Frontal cortex (tissue), 4 donors: ENCODE data around the gene MKKS. TPM values are rescaled to one million over a fixed set of nuclear protein-coding genes. Genes with fewer than 3 reads are reported as not detected.

Experiments used
- DNase-seq, 2 donors: peaks; one replicate each; pipeline ENCODE4 v3.0.0; 2012; ENCODE audit warnings: low spot score in 2 of 2
- FAIRE-seq: peaks from 2 replicates; lab custom pipeline; 2012; peaks lifted over from hg19 to GRCh38; lab: Jason Lieb, UNC
- total RNA-seq: library from RNA; depleted of rRNA; stranded (reverse); fragments of >200 nt; gene quantifications from one replicate; pipeline ENCODE4 v1.2.3, GENCODE V29; 2014
- donor health status: control.
- donor health status: control.
- donor health status: control.

The MKKS gene
- 12.6 TPM for total RNA-seq

- FAIRE-seq (no peak), DNase-seq (peak; percentile 84 to 87)
These were observed at the start of gene MKKS for GRCh38 chr20:10433623-10434466. Gene MKKS, minus strand, starts transcription at chr20:10434222. Its CDS starts 20,708 bp downstream, at chr20:10413514.

GRCh38 chr20:10483691-10484090, 49.7 kb upstream of the MKKS start:
- FAIRE-seq (no peak), DNase-seq (no peak)

GRCh38 chr20:10481676-10482075, 47.7 kb upstream of the MKKS start:
- DNase-seq (no peak), FAIRE-seq (no peak)

- FAIRE-seq (no peak), DNase-seq (no peak)
These were observed 44.9 kb upstream of the MKKS start for GRCh38 chr20:10478930-10479329.

- FAIRE-seq (no peak), DNase-seq (no peak)
These were observed 44.2 kb upstream of the MKKS start for GRCh38 chr20:10478205-10478604.

GRCh38 chr20:10476319-10476724, 42.3 kb upstream of the MKKS start:
- FAIRE-seq (no peak), DNase-seq (no peak)

- FAIRE-seq = no peak
These were observed 41.2 kb upstream of the MKKS start for GRCh38 chr20:10475225-10475624.

GRCh38 chr20:10474606-10475184, 40.7 kb upstream of the MKKS start:
- DNase-seq (no peak), FAIRE-seq (no peak)

More at GRCh38 chr20:10475225-10475624, 41.2 kb upstream of the MKKS start:
- DNase-seq = no peak

GRCh38 chr20:10472871-10473270, 38.8 kb upstream of the MKKS start:
- no peak for FAIRE-seq

GRCh38 chr20:10470276-10470675, 36.3 kb upstream of the MKKS start:
- no peak for DNase-seq
- FAIRE-seq = no peak

More at GRCh38 chr20:10472871-10473270, 38.8 kb upstream of the MKKS start:
- DNase-seq = no peak

GRCh38 chr20:10469599-10469998, 35.6 kb upstream of the MKKS start:
- peak; percentile 94 for FAIRE-seq

GRCh38 chr20:10469056-10469455, 35.0 kb upstream of the MKKS start:
- DNase-seq (no peak), FAIRE-seq (no peak)

More at GRCh38 chr20:10469599-10469998, 35.6 kb upstream of the MKKS start:
- peak; percentile 16 to 57 for DNase-seq

- DNase-seq (no peak), FAIRE-seq (no peak)
These were observed 34.4 kb upstream of the MKKS start for GRCh38 chr20:10468340-10468845.

- FAIRE-seq = no peak
- no peak for DNase-seq
These were observed 33.8 kb upstream of the MKKS start for GRCh38 chr20:10467681-10468339.

GRCh38 chr20:10466855-10467254, 32.8 kb upstream of the MKKS start:
- no peak for DNase-seq
- FAIRE-seq = no peak

GRCh38 chr20:10466325-10466724, 32.3 kb upstream of the MKKS start:
- no peak for DNase-seq
- FAIRE-seq = no peak

GRCh38 chr20:10465135-10465534, 31.1 kb upstream of the MKKS start:
- DNase-seq (no peak), FAIRE-seq (no peak)

- FAIRE-seq = no peak
These were observed 29.6 kb upstream of the MKKS start for GRCh38 chr20:10463622-10464021.

GRCh38 chr20:10462516-10462915, 28.5 kb upstream of the MKKS start:
- FAIRE-seq (no peak), DNase-seq (no peak)

More at GRCh38 chr20:10463622-10464021, 29.6 kb upstream of the MKKS start:
- DNase-seq = no peak

- no peak for DNase-seq
- no peak for FAIRE-seq
These were observed 27.5 kb upstream of the MKKS start for GRCh38 chr20:10461495-10461894.
